BLaER1 (cell line): ENCODE measurements around the gene MRPL55.

Source experiments
- H3K27ac ChIP-seq: shearing (Covaris generic); formaldehyde crosslinking; 2 replicates; pipeline ENCODE4 v1.8.1; 2022
- H3K27me3 ChIP-seq: shearing (Covaris generic); formaldehyde crosslinking; 2 replicates; pipeline ENCODE4 v1.8.1; 2022
- H3K36me3 ChIP-seq: shearing (Covaris generic); formaldehyde crosslinking; 2 replicates; pipeline ENCODE4 v1.8.1; 2022
- H3K4me1 ChIP-seq: shearing (Covaris generic); formaldehyde crosslinking; 2 replicates; pipeline ENCODE4 v1.8.1; 2022
- H3K4me2 ChIP-seq: shearing (Covaris generic); formaldehyde crosslinking; 2 replicates; pipeline ENCODE4 v1.8.1; 2022
- H3K4me3 ChIP-seq: shearing (Covaris generic); formaldehyde crosslinking; 2 replicates; pipeline ENCODE4 v1.8.1; 2022
- H3K9ac ChIP-seq: shearing (Covaris generic); formaldehyde crosslinking; 2 replicates; pipeline ENCODE4 v1.8.1; 2022
- H3K9me3 ChIP-seq: shearing (Covaris generic); formaldehyde crosslinking; 2 replicates; pipeline ENCODE4 v1.8.1; 2022
- H4K20me1 ChIP-seq: shearing (Covaris generic); formaldehyde crosslinking; 2 replicates; pipeline ENCODE4 v1.8.1; 2022
- Cebpa-rat ChIP-seq: shearing (Covaris generic); IDR thresholded peaks from 2 replicates; pipeline ENCODE4 v1.8.1; 2022

Gene MRPL55

DNA sequence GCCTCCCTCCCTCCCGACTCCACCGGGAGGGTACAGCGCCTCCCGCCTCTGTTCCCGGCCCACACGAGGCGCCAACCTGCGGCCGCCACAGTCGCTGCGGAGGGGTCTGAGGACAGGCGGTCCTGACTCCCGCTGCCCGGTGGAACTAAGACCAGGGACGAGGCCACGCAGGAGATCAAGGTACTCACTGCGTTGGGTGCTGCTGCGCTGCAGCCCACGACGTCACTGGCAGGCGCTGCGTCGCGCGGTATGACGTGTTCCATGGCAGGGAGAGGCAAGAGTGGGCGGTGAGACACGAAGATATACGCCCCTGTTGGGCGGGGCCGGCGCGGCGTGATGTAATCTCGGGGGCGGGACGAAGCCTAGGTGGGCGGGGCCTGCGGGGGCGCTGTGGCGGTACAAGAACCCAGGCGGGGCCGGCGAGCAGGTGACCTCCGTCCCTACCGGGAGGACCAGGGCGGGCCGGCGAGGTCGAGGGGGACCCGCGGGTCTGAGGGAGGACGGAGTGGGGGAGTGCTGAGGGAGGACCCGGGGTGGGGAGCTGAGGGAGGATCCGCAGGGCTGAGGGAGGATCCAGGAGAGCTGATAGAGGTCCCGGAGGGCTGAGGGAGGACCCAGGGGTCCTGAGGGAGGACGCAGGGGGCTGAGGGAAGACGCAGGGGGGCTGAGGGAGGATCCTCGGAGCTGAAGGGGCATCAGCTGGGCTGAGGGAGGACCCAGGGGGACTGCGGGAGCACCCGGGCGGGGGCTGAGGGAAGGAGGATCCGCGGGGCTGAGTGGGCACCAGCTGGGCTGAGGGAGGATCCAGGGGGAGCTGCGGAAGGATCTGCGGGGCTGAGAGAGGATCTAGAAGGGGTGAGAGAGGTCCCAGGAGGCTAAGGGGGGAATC is at the start of gene MRPL55:
MRPL55 (minus strand) TSS at position 227 of the 889 bp plus-strand sequence. CDS start 1,039 bp downstream, outside the sequence.
- Histone ChIP-seq H3K27ac (peak within 1 kb of the TSS; percentile 80), H3K4me2 (peak within 1 kb of the TSS; percentile 85), H3K9ac (peak within 1 kb of the TSS; percentile 87), H3K36me3 (peaks cover 33% of the 10 kb centered on the region), H4K20me1 (peaks cover 15% of the 10 kb centered on the region; the same call in 1 of the 2 replicates), H3K9me3 (no peaks in the 10 kb centered on the region), H3K4me1 (peaks cover 25% of the 10 kb centered on the region), H3K4me3 (peak within 1 kb of the TSS; percentile 87), H3K27me3 (no peaks in the 10 kb centered on the region)
- peak; percentile 56; the same call in 1 of the 2 replicates for TF ChIP-seq Cebpa-rat

GRCh38 chr1:228158151-228159007 is 49.3 kb upstream of the MRPL55 start:
- H3K9ac ChIP-seq = no peak overlapping the region
- peaks cover 57% of the 10 kb centered on the region for H3K4me1 ChIP-seq
- H3K27ac ChIP-seq = no peak overlapping the region
- H3K36me3 ChIP-seq = no peaks in the 10 kb centered on the region
- no peak overlapping the region for H3K4me3 ChIP-seq
- no peaks in the 10 kb centered on the region for H3K27me3 ChIP-seq
- H3K9me3 ChIP-seq = no peaks in the 10 kb centered on the region
- no peak overlapping the region for H3K4me2 ChIP-seq
- peaks cover 15% of the 10 kb centered on the region; the same call in 1 of the 2 replicates for H4K20me1 ChIP-seq
- TF ChIP-seq Cebpa-rat = no peak

GRCh38 chr1:228157729-228158126 is 48.6 kb upstream of the MRPL55 start:
- H3K4me1 ChIP-seq = peaks cover 57% of the 10 kb centered on the region
- H3K9ac ChIP-seq = no peak overlapping the region
- H3K27me3 ChIP-seq = no peaks in the 10 kb centered on the region
- TF ChIP-seq Cebpa-rat = no peak
- H3K4me2 ChIP-seq = no peak overlapping the region
- no peaks in the 10 kb centered on the region for H3K9me3 ChIP-seq
- H4K20me1 ChIP-seq = peaks cover 16% of the 10 kb centered on the region; the same call in 1 of the 2 replicates
- no peak overlapping the region for H3K4me3 ChIP-seq
- no peak overlapping the region for H3K27ac ChIP-seq
- no peaks in the 10 kb centered on the region for H3K36me3 ChIP-seq

DNA sequence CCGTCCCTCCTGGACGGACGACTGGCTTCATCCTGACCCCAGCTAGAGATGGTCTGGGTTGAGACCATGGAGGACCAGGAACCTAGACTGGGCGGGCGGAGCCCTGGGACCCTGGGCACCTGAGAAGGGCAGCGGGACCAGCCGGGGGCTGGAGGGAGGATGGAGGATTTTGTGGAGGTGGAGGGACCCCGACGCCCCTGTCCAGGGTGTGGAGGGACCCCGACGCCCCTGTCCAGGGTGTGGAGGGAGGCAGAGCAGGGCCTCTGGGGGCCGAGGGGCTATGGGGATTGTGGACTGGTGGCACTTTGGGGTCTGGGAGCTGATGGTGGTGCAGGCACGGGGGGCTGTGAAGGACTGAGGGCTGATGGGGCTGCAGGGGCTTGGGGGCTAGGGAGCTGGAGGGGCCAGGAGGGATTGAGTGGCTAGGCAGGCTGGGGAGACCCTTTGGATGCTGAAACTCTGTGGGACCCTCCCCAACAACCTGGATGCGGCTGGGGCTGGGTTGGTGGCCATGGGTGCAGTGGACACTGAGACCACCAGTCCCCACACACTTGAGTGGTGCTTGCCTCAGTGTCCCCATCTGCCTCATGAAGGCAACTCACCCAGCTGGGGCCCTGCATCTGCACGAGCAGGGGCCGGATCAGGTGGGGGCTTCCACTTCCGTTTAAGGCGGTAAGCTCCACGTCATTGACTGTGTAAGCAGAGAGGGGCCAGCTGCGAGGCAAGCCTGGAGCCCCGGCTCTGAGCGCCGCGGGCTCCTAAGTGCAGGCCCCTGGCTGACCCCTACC is 48.0 kb upstream of the MRPL55 start:
- peak overlapping the region; percentile 68 for H3K27ac ChIP-seq
- peaks cover 57% of the 10 kb centered on the region for H3K4me1 ChIP-seq
- no peak for TF ChIP-seq Cebpa-rat
- peak overlapping the region; percentile 53 for H3K9ac ChIP-seq
- H3K4me3 ChIP-seq = peak overlapping the region; percentile 25; the same call in 1 of the 2 replicates
- H3K36me3 ChIP-seq = no peaks in the 10 kb centered on the region
- H3K27me3 ChIP-seq = no peaks in the 10 kb centered on the region
- H3K4me2 ChIP-seq = peak overlapping the region; percentile 78
- peaks cover 22% of the 10 kb centered on the region for H4K20me1 ChIP-seq
- no peaks in the 10 kb centered on the region for H3K9me3 ChIP-seq

GRCh38 chr1:228156515-228156881 is 47.4 kb upstream of the MRPL55 start:
- Histone ChIP-seq H4K20me1 (peaks cover 29% of the 10 kb centered on the region), H3K27ac (peak overlapping the region; percentile 68), H3K9me3 (no peaks in the 10 kb centered on the region), H3K4me1 (peaks cover 55% of the 10 kb centered on the region), H3K4me3 (peak overlapping the region; percentile 25; the same call in 1 of the 2 replicates), H3K27me3 (no peaks in the 10 kb centered on the region), H3K36me3 (no peaks in the 10 kb centered on the region), H3K9ac (peak overlapping the region; percentile 53), H3K4me2 (peak overlapping the region; percentile 78)
- no peak for TF ChIP-seq Cebpa-rat

DNA sequence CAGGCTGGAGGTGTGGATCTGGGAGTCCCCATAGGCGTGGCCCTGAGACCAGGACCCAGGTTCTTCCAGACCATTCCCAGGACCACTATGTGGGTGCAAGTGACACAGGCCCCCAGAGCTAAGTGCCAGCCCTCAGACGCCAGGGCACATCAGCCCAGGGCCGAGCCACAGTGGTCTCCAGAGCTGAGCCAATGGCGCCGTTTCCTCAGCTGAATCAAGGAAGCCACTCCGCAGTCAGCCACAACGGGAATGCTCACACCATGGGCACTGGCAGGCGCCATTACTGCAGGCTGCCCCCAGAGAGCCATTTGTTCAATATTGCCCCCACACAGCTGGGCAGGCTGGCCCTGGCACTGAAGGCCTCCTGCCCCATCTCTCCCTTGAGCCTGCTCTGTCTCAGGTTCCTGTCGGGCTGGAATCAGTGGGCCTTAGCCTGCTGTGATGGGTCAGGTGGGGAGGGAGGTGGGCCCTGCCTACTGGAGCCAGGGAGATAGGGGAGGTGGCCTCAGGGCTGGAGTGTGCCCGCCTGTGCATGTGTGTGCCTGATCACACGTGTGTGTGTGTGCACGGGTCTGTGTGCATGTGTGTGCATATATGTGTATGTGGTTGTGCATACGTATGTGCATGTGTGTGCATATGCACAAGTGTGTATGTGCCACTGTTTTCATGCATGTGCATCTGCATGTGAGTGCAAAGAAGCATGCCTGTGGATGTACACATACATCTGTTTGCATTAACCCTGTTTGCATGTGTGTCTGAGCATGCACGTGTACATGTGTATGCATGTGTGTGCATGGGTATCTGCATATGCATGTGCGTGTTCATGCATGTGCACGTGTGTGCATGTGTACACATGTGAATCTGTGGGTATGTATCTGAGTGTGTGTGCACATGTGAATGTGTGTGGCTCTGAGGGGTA is 46.8 kb upstream of the MRPL55 start:
- 0 out of 2 replicates have a peak overlapping the region, but pooled peaks have one; percentile 4 for H3K27ac ChIP-seq
- H3K4me3 ChIP-seq = no peak overlapping the region
- H3K36me3 ChIP-seq = no peaks in the 10 kb centered on the region
- no peaks in the 10 kb centered on the region for H3K9me3 ChIP-seq
- H3K9ac ChIP-seq = no peak overlapping the region
- TF ChIP-seq Cebpa-rat = no peak
- peak overlapping the region; percentile 78 for H3K4me2 ChIP-seq
- peaks cover 35% of the 10 kb centered on the region for H4K20me1 ChIP-seq
- H3K27me3 ChIP-seq = no peaks in the 10 kb centered on the region
- H3K4me1 ChIP-seq = peaks cover 52% of the 10 kb centered on the region

DNA sequence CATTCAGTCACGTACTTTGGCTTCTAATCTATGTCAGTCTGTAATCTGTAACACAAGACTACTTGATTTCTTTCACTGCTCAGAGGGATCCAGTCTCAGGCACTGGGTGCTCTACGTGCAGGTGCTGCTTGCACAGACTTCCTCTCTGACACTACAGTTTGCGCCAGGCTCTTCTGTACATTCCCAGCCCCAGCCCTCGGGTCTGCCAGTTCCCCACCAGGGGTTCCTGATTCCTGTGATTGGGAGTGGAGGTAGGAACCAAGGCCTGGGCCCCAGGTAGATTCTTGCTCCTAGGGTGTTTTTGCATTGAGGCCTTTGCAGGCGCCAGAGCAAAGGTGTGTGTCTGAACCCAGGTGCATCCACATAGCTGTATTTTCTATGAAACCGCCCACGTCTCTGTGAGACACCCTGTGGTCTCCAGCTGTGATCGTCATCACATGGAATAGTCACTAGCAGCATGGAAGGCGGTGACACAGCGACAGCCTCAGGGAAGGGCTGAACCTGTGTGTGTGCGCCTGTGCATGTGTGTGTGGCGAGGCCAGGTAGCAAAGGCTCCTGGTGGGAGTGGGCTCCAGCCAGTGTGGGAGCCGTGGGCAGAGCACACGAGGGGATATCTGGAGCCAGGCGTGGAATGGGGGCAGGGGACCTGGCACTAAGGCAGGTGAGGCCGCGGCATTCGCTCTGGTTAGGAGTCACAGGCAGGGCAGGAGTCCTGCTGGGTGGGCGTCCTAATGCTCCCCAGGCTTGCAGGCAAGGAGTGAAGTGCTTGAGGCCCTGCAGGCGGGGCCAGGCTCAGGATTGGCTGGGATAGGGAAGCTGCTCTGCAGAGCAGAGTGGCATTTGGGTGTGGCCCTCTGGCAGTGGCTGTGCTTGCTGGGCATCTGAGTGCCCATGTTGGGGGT is 45.8 kb upstream of the MRPL55 start:
- Histone ChIP-seq H3K4me2 (peak overlapping the region; percentile 78), H3K9me3 (no peaks in the 10 kb centered on the region), H3K4me3 (no peak overlapping the region), H3K27me3 (no peaks in the 10 kb centered on the region), H3K4me1 (peaks cover 55% of the 10 kb centered on the region), H3K27ac (0 out of 2 replicates have a peak overlapping the region, but pooled peaks have one; percentile 4), H3K9ac (no peak overlapping the region), H3K36me3 (peaks cover 3% of the 10 kb centered on the region; the same call in 1 of the 2 replicates), H4K20me1 (peaks cover 44% of the 10 kb centered on the region)
- no peak for TF ChIP-seq Cebpa-rat
